ENCODE results near the gene GOLGA8Q.
"Not testable (repeated sequence)": the region's sequence is repeated elsewhere in the genome, so short reads cannot be mapped to it uniquely, and the experiment has no call there.

DNA sequence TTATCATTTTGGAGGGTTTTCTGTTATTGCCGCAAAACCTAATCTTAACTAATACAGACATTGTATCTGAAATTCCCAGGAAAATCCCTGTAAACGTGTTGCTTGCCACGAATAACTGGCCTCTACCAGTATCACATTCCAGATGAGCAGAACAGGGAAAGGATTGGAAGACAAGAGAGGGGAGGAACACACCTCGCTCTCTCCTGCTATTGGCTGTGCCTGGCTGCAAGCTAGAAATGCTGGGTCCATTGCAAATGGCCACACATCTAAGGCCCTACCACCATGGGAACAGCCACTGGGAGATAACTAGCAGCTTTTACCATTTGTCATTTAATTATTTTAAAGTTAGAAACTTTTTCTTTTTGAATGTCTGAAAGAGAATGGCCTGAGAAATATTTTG, 37.3 kb upstream of the GOLGA8Q start:
- TF ChIP-seq, protein P1, sequence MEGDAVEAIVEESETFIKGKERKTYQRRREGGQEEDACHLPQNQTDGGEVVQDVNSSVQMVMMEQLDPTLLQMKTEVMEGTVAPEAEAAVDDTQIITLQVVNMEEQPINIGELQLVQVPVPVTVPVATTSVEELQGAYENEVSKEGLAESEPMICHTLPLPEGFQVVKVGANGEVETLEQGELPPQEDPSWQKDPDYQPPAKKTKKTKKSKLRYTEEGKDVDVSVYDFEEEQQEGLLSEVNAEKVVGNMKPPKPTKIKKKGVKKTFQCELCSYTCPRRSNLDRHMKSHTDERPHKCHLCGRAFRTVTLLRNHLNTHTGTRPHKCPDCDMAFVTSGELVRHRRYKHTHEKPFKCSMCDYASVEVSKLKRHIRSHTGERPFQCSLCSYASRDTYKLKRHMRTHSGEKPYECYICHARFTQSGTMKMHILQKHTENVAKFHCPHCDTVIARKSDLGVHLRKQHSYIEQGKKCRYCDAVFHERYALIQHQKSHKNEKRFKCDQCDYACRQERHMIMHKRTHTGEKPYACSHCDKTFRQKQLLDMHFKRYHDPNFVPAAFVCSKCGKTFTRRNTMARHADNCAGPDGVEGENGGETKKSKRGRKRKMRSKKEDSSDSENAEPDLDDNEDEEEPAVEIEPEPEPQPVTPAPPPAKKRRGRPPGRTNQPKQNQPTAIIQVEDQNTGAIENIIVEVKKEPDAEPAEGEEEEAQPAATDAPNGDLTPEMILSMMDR (IDR thresholded peaks at IDR 0.05 in 4 of 5, conservative IDR thresholded peaks at IDR 0.05 in 1 of 5): not testable (repeated sequence)
- TF ChIP-seq POLR2A (IDR thresholded peaks at IDR 0.05): not testable (repeated sequence)

All from gastrocnemius medialis (tissue), 4 donors.